HG02852 (cell line): ENCODE results near the gene SAMD15.
"Not testable (repeated sequence)": the region's sequence is repeated elsewhere in the genome, so short reads cannot be mapped to it uniquely, and the experiment has no call there.

Source experiments
- ATAC-seq: cut with Tn5 transposase; IDR thresholded peaks from one replicate; pipeline ENCODE4 v1.9.1; 2021; ENCODE audit warnings: mild to moderate bottlenecking, moderate library complexity; ENCODE audit not compliant: unreplicated experiment

SAMD15 gene

GRCh38 chr14:77376771-77377501 lies at the start of gene SAMD15, which contains the start of gene TMED8:
Gene SAMD15, plus strand, starts transcription at chr14:77377379. Its CDS starts 40 bp downstream, at chr14:77377419.
Gene TMED8, minus strand, starts transcription at chr14:77377094. Its CDS starts 41 bp downstream, at chr14:77377053.
- ATAC-seq, result peak; percentile 83

GRCh38 chr14:77329872-77330271 lies 47.3 kb upstream of the SAMD15 start:
- no peak for ATAC-seq

- ATAC-seq, result no peak
Observed at GRCh38 chr14:77335576-77335975, 41.6 kb upstream of the SAMD15 start.

- not testable (repeated sequence) for ATAC-seq
Observed at GRCh38 chr14:77337255-77337654, 39.9 kb upstream of the SAMD15 start.

- no peak for ATAC-seq
Observed at GRCh38 chr14:77337880-77338279, 39.3 kb upstream of the SAMD15 start.

- ATAC-seq, result no peak
Observed at GRCh38 chr14:77338302-77338701, 38.9 kb upstream of the SAMD15 start.

GRCh38 chr14:77339407-77339806 lies 37.8 kb upstream of the SAMD15 start:
- ATAC-seq, result no peak

- ATAC-seq, result no peak
Observed at GRCh38 chr14:77340389-77340788, 36.8 kb upstream of the SAMD15 start.

GRCh38 chr14:77342726-77343397 lies 34.3 kb upstream of the SAMD15 start:
- no peak for ATAC-seq

GRCh38 chr14:77343662-77344061 lies 33.5 kb upstream of the SAMD15 start:
- ATAC-seq, result no peak

- no peak for ATAC-seq
Observed at GRCh38 chr14:77344377-77344996, 32.7 kb upstream of the SAMD15 start.

GRCh38 chr14:77346495-77346894 lies 30.7 kb upstream of the SAMD15 start:
- ATAC-seq, result no peak

- ATAC-seq, result no peak
Observed at GRCh38 chr14:77347751-77348150, 29.4 kb upstream of the SAMD15 start.

GRCh38 chr14:77353469-77354141 lies 23.6 kb upstream of the SAMD15 start:
- no peak for ATAC-seq

- ATAC-seq, result no peak
Observed at GRCh38 chr14:77355811-77356210, 21.4 kb upstream of the SAMD15 start.

- no peak for ATAC-seq
Observed at GRCh38 chr14:77356899-77357298, 20.3 kb upstream of the SAMD15 start.

GRCh38 chr14:77359626-77360025 lies 17.6 kb upstream of the SAMD15 start:
- no peak for ATAC-seq

- ATAC-seq, result no peak
Observed at GRCh38 chr14:77364146-77364545, 13.0 kb upstream of the SAMD15 start.

- ATAC-seq, result no peak
Observed at GRCh38 chr14:77369285-77369684, 7.9 kb upstream of the SAMD15 start.

GRCh38 chr14:77372304-77372841 lies 4.8 kb upstream of the SAMD15 start:
- peak; percentile 30 for ATAC-seq
